SJCRH30 (cell line): Measurements from ENCODE around the gene ADGRF1. TPM values are rescaled to one million over a fixed set of nuclear protein-coding genes. Genes with fewer than 3 reads are reported as not detected.
"Not testable (repeated sequence)": the region's sequence is repeated elsewhere in the genome, so short reads cannot be mapped to it uniquely, and the experiment has no call there.

Source experiments
- DNase-seq, 2 experiments: peaks; one replicate each; pipeline ENCODE4 v3.0.0-alpha.2; 2015 to 2020
- H3K27ac ChIP-seq: fragments of 250-450 bp; sonication (Bioruptor Pico); 2 replicates; pipeline ENCODE4 v1.5.1; 2020; ENCODE audit warnings: mild to moderate bottlenecking, moderate library complexity
- H3K27me3 ChIP-seq: fragments of 250-450 bp; sonication (Bioruptor Pico); 2 replicates; pipeline ENCODE4 v1.5.1; 2020; ENCODE audit warnings: mild to moderate bottlenecking, moderate library complexity
- H3K36me3 ChIP-seq: fragments of 250-450 bp; sonication (Bioruptor Pico); 2 replicates; pipeline ENCODE4 v1.5.1; 2020; ENCODE audit warnings: mild to moderate bottlenecking, moderate library complexity
- H3K4me1 ChIP-seq: fragments of 250-450 bp; sonication (Bioruptor Pico); 2 replicates; pipeline ENCODE4 v1.5.1; 2020; ENCODE audit warnings: mild to moderate bottlenecking, moderate library complexity
- H3K4me3 ChIP-seq: fragments of 250-450 bp; sonication (Bioruptor Pico); 2 replicates; pipeline ENCODE4 v1.5.1; 2020; ENCODE audit warnings: mild to moderate bottlenecking, moderate library complexity
- H3K9me3 ChIP-seq: fragments of 250-450 bp; sonication (Bioruptor Pico); replicated peaks from 2 replicates; pipeline ENCODE4 v1.5.1; 2020; ENCODE audit warnings: mild to moderate bottlenecking, moderate library complexity
- total RNA-seq: library from RNA; depleted of rRNA; stranded (reverse); fragments of >200 nt; shearing (Covaris generic); gene quantifications from 2 replicates; pipeline ENCODE4 v1.2.3, GENCODE V29; 2014

The ADGRF1 gene
- total RNA-seq, 1 experiment from 2014 or later, result not detected

GRCh38 chr6:47016909-47017308 lies 25.2 kb downstream of the ADGRF1 start:
- Histone ChIP-seq H3K9me3 (no peaks in the 10 kb centered on the region), H3K4me1 (peaks cover 9% of the 10 kb centered on the region), H3K27me3 (no peaks in the 10 kb centered on the region), H3K27ac (no peak overlapping the region; the same call in 1 of the 2 replicates), H3K4me3 (no peak overlapping the region), H3K36me3 (no peaks in the 10 kb centered on the region)
- no peak for DNase-seq

- DNase-seq, result peak; percentile 24 to 64
- Histone ChIP-seq H3K4me3 (peak overlapping the region; percentile 13; the same call in 1 of the 2 replicates), H3K9me3 (no peaks in the 10 kb centered on the region), H3K4me1 (peaks cover 9% of the 10 kb centered on the region), H3K27ac (peak overlapping the region; percentile 38; the same call in 1 of the 2 replicates), H3K36me3 (no peaks in the 10 kb centered on the region), H3K27me3 (no peaks in the 10 kb centered on the region)
Observed at GRCh38 chr6:47016261-47016660, 25.9 kb downstream of the ADGRF1 start.

- H3K4me1 ChIP-seq, result peaks cover 9% of the 10 kb centered on the region
- H3K27ac ChIP-seq, result no peak overlapping the region
- H3K36me3 ChIP-seq, result no peaks in the 10 kb centered on the region
- no peaks in the 10 kb centered on the region for H3K27me3 ChIP-seq
- DNase-seq, result no peak
- no peak overlapping the region for H3K4me3 ChIP-seq
- H3K9me3 ChIP-seq, result no peaks in the 10 kb centered on the region
Observed at GRCh38 chr6:47014401-47014800, 27.7 kb downstream of the ADGRF1 start.

GRCh38 chr6:47009583-47009982 lies 32.5 kb downstream of the ADGRF1 start:
- no peaks in the 10 kb centered on the region for H3K4me1 ChIP-seq
- no peaks in the 10 kb centered on the region for H3K27me3 ChIP-seq
- H3K4me3 ChIP-seq, result no peak overlapping the region
- H3K9me3 ChIP-seq, result no peaks in the 10 kb centered on the region
- H3K36me3 ChIP-seq, result no peaks in the 10 kb centered on the region
- DNase-seq, result no peak
- no peak overlapping the region for H3K27ac ChIP-seq

GRCh38 chr6:47008397-47008763 lies 33.8 kb downstream of the ADGRF1 start:
- H3K36me3 ChIP-seq, result no peaks in the 10 kb centered on the region
- no peaks in the 10 kb centered on the region for H3K4me1 ChIP-seq
- no peak overlapping the region for H3K27ac ChIP-seq
- no peak overlapping the region for H3K4me3 ChIP-seq
- no peak for DNase-seq
- no peaks in the 10 kb centered on the region for H3K27me3 ChIP-seq
- no peaks in the 10 kb centered on the region for H3K9me3 ChIP-seq

GRCh38 chr6:47007657-47008396 lies 34.3 kb downstream of the ADGRF1 start:
- Histone ChIP-seq H3K4me3 (no peak overlapping the region), H3K27ac (no peak overlapping the region)

GRCh38 chr6:47005486-47005885 lies 36.6 kb downstream of the ADGRF1 start:
- DNase-seq, result no peak
- Histone ChIP-seq H3K4me3 (no peak overlapping the region), H3K36me3 (no peaks in the 10 kb centered on the region), H3K9me3 (no peaks in the 10 kb centered on the region), H3K27me3 (no peaks in the 10 kb centered on the region), H3K27ac (no peak overlapping the region), H3K4me1 (no peaks in the 10 kb centered on the region)

More at GRCh38 chr6:47007657-47008396, 34.3 kb downstream of the ADGRF1 start:
- no peak for DNase-seq
- Histone ChIP-seq H3K27me3 (no peaks in the 10 kb centered on the region), H3K9me3 (no peaks in the 10 kb centered on the region), H3K36me3 (no peaks in the 10 kb centered on the region), H3K4me1 (no peaks in the 10 kb centered on the region)

- Histone ChIP-seq H3K9me3 (no peaks in the 10 kb centered on the region), H3K27ac (no peak overlapping the region), H3K4me1 (no peaks in the 10 kb centered on the region), H3K36me3 (no peaks in the 10 kb centered on the region), H3K27me3 (no peaks in the 10 kb centered on the region), H3K4me3 (no peak overlapping the region)
- DNase-seq, result no peak
Observed at GRCh38 chr6:47004463-47004862, 37.7 kb downstream of the ADGRF1 start.

GRCh38 chr6:47000842-47001241 lies 41.3 kb downstream of the ADGRF1 start:
- H3K9me3 ChIP-seq, result no peaks in the 10 kb centered on the region
- H3K36me3 ChIP-seq, result no peaks in the 10 kb centered on the region
- no peak for DNase-seq
- H3K27me3 ChIP-seq, result no peaks in the 10 kb centered on the region
- no peak overlapping the region for H3K4me3 ChIP-seq
- no peaks in the 10 kb centered on the region for H3K4me1 ChIP-seq
- no peak overlapping the region for H3K27ac ChIP-seq

GRCh38 chr6:46998436-46999017 lies 43.6 kb downstream of the ADGRF1 start:
- no peaks in the 10 kb centered on the region for H3K9me3 ChIP-seq
- H3K36me3 ChIP-seq, result no peaks in the 10 kb centered on the region
- H3K4me1 ChIP-seq, result no peaks in the 10 kb centered on the region
- no peaks in the 10 kb centered on the region for H3K27me3 ChIP-seq
- no peak overlapping the region for H3K27ac ChIP-seq
- H3K4me3 ChIP-seq, result no peak overlapping the region
- DNase-seq, result no peak

GRCh38 chr6:46997646-46998045 lies 44.5 kb downstream of the ADGRF1 start:
- no peaks in the 10 kb centered on the region for H3K27me3 ChIP-seq
- H3K4me1 ChIP-seq, result no peaks in the 10 kb centered on the region
- H3K36me3 ChIP-seq, result no peaks in the 10 kb centered on the region
- no peak for DNase-seq
- H3K9me3 ChIP-seq, result no peaks in the 10 kb centered on the region
- no peak overlapping the region for H3K4me3 ChIP-seq
- no peak overlapping the region for H3K27ac ChIP-seq

GRCh38 chr6:46996860-46997641 lies 45.1 kb downstream of the ADGRF1 start:
- DNase-seq, result no peak
- Histone ChIP-seq H3K27me3 (no peaks in the 10 kb centered on the region), H3K27ac (no peak overlapping the region), H3K9me3 (no peaks in the 10 kb centered on the region), H3K4me1 (no peaks in the 10 kb centered on the region), H3K36me3 (no peaks in the 10 kb centered on the region), H3K4me3 (no peak overlapping the region)

- Histone ChIP-seq H3K4me3 (no peak overlapping the region), H3K36me3 (no peaks in the 10 kb centered on the region), H3K27ac (no peak overlapping the region), H3K27me3 (no peaks in the 10 kb centered on the region), H3K4me1 (no peaks in the 10 kb centered on the region), H3K9me3 (no peaks in the 10 kb centered on the region)
- no peak for DNase-seq
Observed at GRCh38 chr6:46994933-46995332, 47.2 kb downstream of the ADGRF1 start.

- H3K27me3 ChIP-seq, result no peaks in the 10 kb centered on the region
- H3K36me3 ChIP-seq, result no peaks in the 10 kb centered on the region
- peak; percentile 10 to 12 for DNase-seq
- H3K4me3 ChIP-seq, result no peak overlapping the region
- no peaks in the 10 kb centered on the region for H3K9me3 ChIP-seq
- no peaks in the 10 kb centered on the region for H3K4me1 ChIP-seq
- H3K27ac ChIP-seq, result no peak overlapping the region
Observed at GRCh38 chr6:46993846-46994245, 48.3 kb downstream of the ADGRF1 start.

GRCh38 chr6:46992391-46992790 lies 49.7 kb downstream of the ADGRF1 start:
- not testable (repeated sequence) for H3K27me3 ChIP-seq, H3K4me1 ChIP-seq, H3K36me3 ChIP-seq, H3K27ac ChIP-seq, H3K4me3 ChIP-seq, H3K9me3 ChIP-seq, DNase-seq
